PFSK-1 (cell line): ENCODE results near the gene SLC24A3.

Experiments used
- FOXP2 ChIP-seq: optimal IDR thresholded peaks from 2 replicates; pipeline ENCODE3; 2011; ENCODE audit warnings: borderline replicate concordance, control low read depth, inconsistent platforms; ENCODE audit not compliant: insufficient read depth; ENCODE audit errors: extremely low read length, extremely low read depth
- POLR2AphosphoS5 ChIP-seq: IDR thresholded peaks from 2 replicates; pipeline ENCODE4 v1.6.1; 2012; ENCODE audit warnings: low read depth, mild to moderate bottlenecking, control low read depth, low read length, moderate library complexity
- SIN3A ChIP-seq: IDR thresholded peaks from 2 replicates; pipeline ENCODE4 v1.6.1; 2012; ENCODE audit warnings: mild to moderate bottlenecking, low read length, moderate library complexity, borderline replicate concordance; ENCODE audit not compliant: insufficient read depth
- TAF1 ChIP-seq: IDR thresholded peaks from 2 replicates; pipeline ENCODE4 v1.6.1; 2012; ENCODE audit warnings: low read length, control low read depth, borderline replicate concordance; ENCODE audit not compliant: insufficient read depth
- TF ChIP-seq, protein P1 (sequence below), 2 experiments: IDR thresholded peaks; 2 replicates each; pipeline versions ENCODE4 v1.6.1 to v1.8.0; 2011 to 2012; ENCODE audit warnings: low read depth in 2 of 2, low read length in 2 of 2, control low read depth in 1 of 2, inconsistent platforms in 1 of 2, mild to moderate bottlenecking in 1 of 2, moderate library complexity in 1 of 2; ENCODE audit not compliant: insufficient read depth in 1 of 2

Gene SLC24A3

DNA sequence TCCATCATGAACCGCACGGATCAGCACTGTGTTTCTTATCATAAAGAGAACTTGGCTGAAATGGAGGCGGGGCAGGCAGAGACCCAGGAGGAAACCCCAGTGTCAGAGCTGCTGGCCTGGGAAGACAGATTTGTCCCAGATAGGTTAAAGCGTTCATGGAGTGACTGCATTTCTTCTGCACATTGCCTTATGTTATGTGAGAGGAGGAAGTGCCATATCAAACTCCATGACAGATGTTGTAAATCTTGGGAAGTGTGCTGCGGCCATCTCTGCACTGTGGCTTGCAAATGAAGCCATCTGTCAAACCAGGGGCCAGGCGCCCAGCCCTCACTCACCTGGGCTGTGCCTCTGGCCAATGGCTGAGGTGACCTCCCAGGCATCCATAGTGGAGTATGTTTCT is 163.0 kb downstream of the SLC24A3 start:
- TF ChIP-seq FOXP2 = no peak
- TF ChIP-seq, protein P1, sequence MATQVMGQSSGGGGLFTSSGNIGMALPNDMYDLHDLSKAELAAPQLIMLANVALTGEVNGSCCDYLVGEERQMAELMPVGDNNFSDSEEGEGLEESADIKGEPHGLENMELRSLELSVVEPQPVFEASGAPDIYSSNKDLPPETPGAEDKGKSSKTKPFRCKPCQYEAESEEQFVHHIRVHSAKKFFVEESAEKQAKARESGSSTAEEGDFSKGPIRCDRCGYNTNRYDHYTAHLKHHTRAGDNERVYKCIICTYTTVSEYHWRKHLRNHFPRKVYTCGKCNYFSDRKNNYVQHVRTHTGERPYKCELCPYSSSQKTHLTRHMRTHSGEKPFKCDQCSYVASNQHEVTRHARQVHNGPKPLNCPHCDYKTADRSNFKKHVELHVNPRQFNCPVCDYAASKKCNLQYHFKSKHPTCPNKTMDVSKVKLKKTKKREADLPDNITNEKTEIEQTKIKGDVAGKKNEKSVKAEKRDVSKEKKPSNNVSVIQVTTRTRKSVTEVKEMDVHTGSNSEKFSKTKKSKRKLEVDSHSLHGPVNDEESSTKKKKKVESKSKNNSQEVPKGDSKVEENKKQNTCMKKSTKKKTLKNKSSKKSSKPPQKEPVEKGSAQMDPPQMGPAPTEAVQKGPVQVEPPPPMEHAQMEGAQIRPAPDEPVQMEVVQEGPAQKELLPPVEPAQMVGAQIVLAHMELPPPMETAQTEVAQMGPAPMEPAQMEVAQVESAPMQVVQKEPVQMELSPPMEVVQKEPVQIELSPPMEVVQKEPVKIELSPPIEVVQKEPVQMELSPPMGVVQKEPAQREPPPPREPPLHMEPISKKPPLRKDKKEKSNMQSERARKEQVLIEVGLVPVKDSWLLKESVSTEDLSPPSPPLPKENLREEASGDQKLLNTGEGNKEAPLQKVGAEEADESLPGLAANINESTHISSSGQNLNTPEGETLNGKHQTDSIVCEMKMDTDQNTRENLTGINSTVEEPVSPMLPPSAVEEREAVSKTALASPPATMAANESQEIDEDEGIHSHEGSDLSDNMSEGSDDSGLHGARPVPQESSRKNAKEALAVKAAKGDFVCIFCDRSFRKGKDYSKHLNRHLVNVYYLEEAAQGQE (IDR thresholded peaks at IDR 0.05; ENCODE audit: insufficient read depth in 1 of 2, low read depth in 2 of 2, low read length in 2 of 2) = no peak
- no peak for TF ChIP-seq SIN3A
- no peak for TF ChIP-seq POLR2AphosphoS5
- no peak for TF ChIP-seq TAF1

DNA sequence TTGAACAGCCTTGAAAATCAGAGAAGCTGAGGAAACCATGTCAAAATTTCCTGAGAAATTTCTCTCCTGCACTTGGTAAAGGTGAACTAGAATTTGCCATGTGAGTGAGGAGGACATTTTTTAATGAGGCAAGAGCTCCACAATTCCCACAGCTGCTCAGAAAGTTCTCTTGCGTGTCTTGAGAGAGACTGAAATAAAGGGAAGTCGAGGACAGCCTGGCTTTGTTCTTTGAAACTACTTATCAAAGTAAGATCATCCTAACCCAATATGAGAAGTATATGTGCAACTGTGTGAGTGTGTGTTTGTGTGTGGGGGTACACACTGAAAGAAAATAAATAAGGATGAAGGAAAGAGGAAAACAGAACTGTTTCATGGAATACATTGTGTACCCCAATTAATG is 163.4 kb downstream of the SLC24A3 start:
- TF ChIP-seq TAF1 = no peak
- TF ChIP-seq FOXP2 = no peak
- TF ChIP-seq, protein P1 (IDR thresholded peaks at IDR 0.05; ENCODE audit: insufficient read depth in 1 of 2, low read depth in 2 of 2, low read length in 2 of 2) = no peak
- TF ChIP-seq SIN3A = no peak
- TF ChIP-seq POLR2AphosphoS5 = no peak

DNA sequence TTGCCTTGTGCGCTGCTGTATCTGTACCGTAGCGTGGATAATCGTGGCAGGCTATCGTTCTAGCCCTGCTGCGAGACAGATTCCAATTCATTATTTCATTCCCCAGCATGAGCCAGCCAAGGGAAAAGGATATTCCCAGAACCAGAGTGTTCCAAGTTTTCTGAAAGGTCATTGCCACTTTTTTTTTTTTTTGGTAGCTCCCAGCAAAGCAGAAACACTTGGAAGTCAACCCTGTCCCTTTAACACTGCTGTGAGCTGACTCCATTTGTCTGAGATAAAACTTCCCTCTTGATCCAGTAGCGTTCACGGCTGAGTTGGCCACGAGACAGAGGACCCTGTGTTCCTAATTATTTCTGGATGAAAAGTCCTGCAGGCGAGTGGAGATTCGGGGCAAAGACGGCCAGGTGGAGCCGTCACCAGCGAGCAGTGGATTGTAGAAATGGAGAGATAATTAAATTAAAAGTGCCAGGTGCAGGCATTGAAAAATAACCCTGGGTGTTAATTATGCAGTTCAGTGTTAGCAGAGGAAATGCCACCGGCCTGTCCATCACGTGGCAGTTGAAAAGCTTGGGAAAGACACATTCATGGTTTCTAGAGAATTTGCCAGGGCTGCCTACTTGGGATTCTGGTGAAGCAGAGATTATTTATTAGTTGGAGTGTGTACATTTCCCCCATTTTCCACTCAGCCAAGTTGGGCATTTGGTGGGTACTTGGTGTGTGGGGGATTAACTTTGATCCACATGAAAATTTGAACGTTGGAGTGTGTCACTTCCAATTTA is 164.2 kb downstream of the SLC24A3 start:
- TF ChIP-seq POLR2AphosphoS5 (no peak), SIN3A (no peak), TAF1 (no peak), FOXP2 (no peak)
- TF ChIP-seq, protein P1 (IDR thresholded peaks at IDR 0.05; ENCODE audit: insufficient read depth in 1 of 2, low read depth in 2 of 2, low read length in 2 of 2) = no peak

GRCh38 chr20:19378058-19378457 is 165.6 kb downstream of the SLC24A3 start:
- TF ChIP-seq POLR2AphosphoS5 (no peak), FOXP2 (no peak), SIN3A (no peak), TAF1 (no peak)
- TF ChIP-seq, protein P1 (IDR thresholded peaks at IDR 0.05; ENCODE audit: insufficient read depth in 1 of 2, low read depth in 2 of 2, low read length in 2 of 2) = no peak
